Mesenchymal stem cell (in vitro differentiated cells and primary cell): ENCODE data around the gene UGT1A7.

Source experiments
- DNase-seq: peaks from one replicate; pipeline ENCODE4 v3.0.0-alpha.2; 2013
- H2AFZ ChIP-seq: one replicate; pipeline ENCODE4 v1.6.1; 2013; ENCODE audit warnings: low read depth, mild to moderate bottlenecking, control low read depth, inconsistent platforms, low read length, moderate library complexity
- H2AK5ac ChIP-seq: 2 replicates; pipeline ENCODE4 v1.6.1; 2013; ENCODE audit warnings: low read length, moderate library complexity, mild to moderate bottlenecking, inconsistent platforms; ENCODE audit not compliant: severe bottlenecking
- H2BK120ac ChIP-seq: one replicate; pipeline ENCODE4 v1.6.1; 2013; ENCODE audit warnings: low read depth, mild to moderate bottlenecking, inconsistent platforms, low read length, moderate library complexity
- H2BK12ac ChIP-seq, 2 experiments: one replicate each; pipeline ENCODE4 v1.6.1; 2013; ENCODE audit warnings: inconsistent platforms in 2 of 2, low read length in 2 of 2, mild to moderate bottlenecking in 2 of 2, moderate library complexity in 2 of 2, control low read depth in 1 of 2
- H2BK15ac ChIP-seq: one replicate; pipeline ENCODE4 v1.6.1; 2013; ENCODE audit warnings: mild to moderate bottlenecking, low read depth, inconsistent platforms; ENCODE audit not compliant: poor library complexity, severe bottlenecking
- H2BK5ac ChIP-seq: 2 replicates; pipeline ENCODE4 v1.6.1; 2013; ENCODE audit warnings: low read depth, mild to moderate bottlenecking, low read length, control low read depth, inconsistent platforms; ENCODE audit not compliant: poor library complexity, severe bottlenecking
- H3K14ac ChIP-seq, 2 experiments: one replicate each; pipeline ENCODE4 v1.6.1; 2013; ENCODE audit warnings: inconsistent platforms in 2 of 2, low read length in 2 of 2, control low read depth in 1 of 2, mild to moderate bottlenecking in 1 of 2, moderate library complexity in 1 of 2
- H3K18ac ChIP-seq, 2 experiments: one replicate each; pipeline ENCODE4 v1.6.1; 2013; ENCODE audit warnings: inconsistent platforms in 2 of 2, low read length in 2 of 2, control low read depth in 1 of 2, low read depth in 1 of 2, mild to moderate bottlenecking in 1 of 2
- H3K23ac ChIP-seq, 2 experiments: one replicate each; pipeline ENCODE4 v1.6.1; 2013; ENCODE audit warnings: inconsistent platforms in 2 of 2, low read length in 2 of 2, mild to moderate bottlenecking in 2 of 2, moderate library complexity in 2 of 2, control low read depth in 1 of 2
- H3K27ac ChIP-seq: 2 replicates; pipeline ENCODE4 v1.5.1; 2013; ENCODE audit warnings: mild to moderate bottlenecking, moderate library complexity, low read length, control low read depth, inconsistent platforms; ENCODE audit not compliant: poor library complexity, severe bottlenecking
- H3K27me3 ChIP-seq, 2 experiments: 2 replicates each; pipeline versions ENCODE4 v1.6.1 to v1.7.0; 2013; ENCODE audit warnings: low read length in 2 of 2, mild to moderate bottlenecking in 2 of 2, moderate library complexity in 2 of 2, control low read depth in 1 of 2, inconsistent platforms in 1 of 2; ENCODE audit not compliant: control insufficient read depth in 1 of 2, insufficient read depth in 1 of 2
- H3K36me3 ChIP-seq, 2 experiments: 2 replicates each; pipeline versions ENCODE4 v1.6.1 to v1.7.0; 2013; ENCODE audit warnings: low read length in 2 of 2, control low read depth in 1 of 2, inconsistent platforms in 1 of 2, low read depth in 1 of 2, mild to moderate bottlenecking in 1 of 2; ENCODE audit not compliant: insufficient read depth in 2 of 2, control insufficient read depth in 1 of 2
- H3K4ac ChIP-seq, 2 experiments: one replicate each; pipeline ENCODE4 v1.6.1; 2013; ENCODE audit warnings: inconsistent platforms in 2 of 2, low read length in 2 of 2, mild to moderate bottlenecking in 2 of 2, moderate library complexity in 2 of 2, control low read depth in 1 of 2, low read depth in 1 of 2
- H3K4me1 ChIP-seq: 2 replicates; pipeline ENCODE4 v1.6.1; 2013; ENCODE audit warnings: low read depth, low read length, control low read depth; ENCODE audit not compliant: control insufficient read depth, insufficient read depth
- H3K4me2 ChIP-seq: 2 replicates; pipeline ENCODE4 v1.6.1; 2013; ENCODE audit warnings: low read length, mild to moderate bottlenecking, inconsistent platforms; ENCODE audit not compliant: poor library complexity, severe bottlenecking
- H3K4me3 ChIP-seq, 2 experiments: 2 replicates each; pipeline versions ENCODE4 v1.5.1 to v1.7.0; 2013; ENCODE audit warnings: low read length in 2 of 2, mild to moderate bottlenecking in 2 of 2, control low read depth in 1 of 2, low read depth in 1 of 2; ENCODE audit not compliant: insufficient read depth in 1 of 2
- H3K79me1 ChIP-seq: replicated peaks from 2 replicates; pipeline ENCODE4 v1.6.1; 2013; ENCODE audit warnings: mild to moderate bottlenecking, control low read depth, low read length, inconsistent platforms; ENCODE audit not compliant: poor library complexity, severe bottlenecking
- H3K9ac ChIP-seq: 2 replicates; pipeline ENCODE4 v1.7.0; 2013; ENCODE audit warnings: mild to moderate bottlenecking, low read length, moderate library complexity
- H3K9me3 ChIP-seq: 2 replicates; pipeline ENCODE4 v1.7.0; 2013; ENCODE audit warnings: mild to moderate bottlenecking, low read length; ENCODE audit not compliant: control insufficient read depth
- H4K8ac ChIP-seq: one replicate; pipeline ENCODE4 v1.6.1; 2013; ENCODE audit warnings: inconsistent platforms, mild to moderate bottlenecking, low read length, moderate library complexity
- H4K91ac ChIP-seq: one replicate; pipeline ENCODE4 v1.6.1; 2013; ENCODE audit warnings: mild to moderate bottlenecking, low read length, inconsistent platforms
- WGBS: methylation state at CpG from one replicate; pipeline ENCODE4 v1.1.7; 2013; ENCODE audit warnings: mixed read lengths; 5-methylcytosine and 5-hydroxymethylcytosine counted together

Gene UGT1A7

DNA sequence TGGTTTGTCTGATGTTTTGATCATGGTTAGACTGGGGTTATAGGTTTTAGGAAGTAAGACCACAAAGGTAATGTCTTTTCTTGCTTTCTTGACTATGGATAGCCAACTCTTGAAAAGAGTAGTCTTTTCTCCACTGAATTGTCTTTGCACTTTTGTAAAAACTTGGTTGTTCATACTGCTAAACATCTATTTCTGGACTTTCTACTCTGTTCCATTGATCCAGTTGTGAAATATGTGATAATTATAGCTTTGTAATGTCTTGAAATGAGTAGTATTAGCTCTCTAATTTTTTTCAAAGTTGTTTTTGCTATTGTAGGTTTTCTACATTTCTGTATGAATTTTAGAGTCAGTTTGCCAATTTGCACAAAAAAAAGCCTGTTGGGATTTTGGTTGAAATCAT is 23.1 kb upstream of the UGT1A7 start:
- Histone ChIP-seq H3K9ac (no peak overlapping the region), H2BK5ac (no peak overlapping the region), H3K27ac (no peak overlapping the region), H3K79me1 (no peaks in the 10 kb centered on the region), H4K91ac (no peak overlapping the region), H4K8ac (no peak overlapping the region), H2BK12ac (no peak overlapping the region), H2AK5ac (no peak overlapping the region), H3K18ac (no peak overlapping the region), H3K4me1 (no peaks in the 10 kb centered on the region), H3K27me3 (peaks cover 2 to 5% of the 10 kb centered on the region in 2 experiments), H3K23ac (no peak overlapping the region), H3K14ac (no peak overlapping the region), H3K4ac (no peak overlapping the region), H3K4me2 (no peak overlapping the region), H2BK120ac (no peak overlapping the region), H2BK15ac (no peak overlapping the region), H3K9me3 (no peaks in the 10 kb centered on the region), H2AFZ (no peak overlapping the region), H3K36me3 (no peaks in the 10 kb centered on the region), H3K4me3 (no peak overlapping the region)
- no peak for DNase-seq

DNA sequence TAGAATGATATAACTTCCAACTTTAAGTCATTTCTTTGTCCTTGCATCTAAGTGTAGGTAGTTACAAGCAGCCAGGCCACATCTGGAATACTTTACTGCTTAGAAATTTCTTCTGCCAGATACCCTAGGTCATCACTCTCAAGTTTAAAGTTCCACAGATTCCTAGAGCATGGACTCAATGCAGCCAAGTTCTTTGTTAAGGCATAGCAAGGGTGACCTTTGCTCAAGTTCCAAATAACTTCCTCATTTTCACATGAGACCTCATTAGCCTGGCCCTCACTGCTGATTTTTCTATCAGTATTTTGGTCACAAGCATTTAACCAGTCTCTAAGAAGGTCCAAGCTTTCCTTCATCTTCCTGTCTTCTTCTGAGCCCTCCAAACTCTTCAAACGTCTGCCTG is 17.8 kb upstream of the UGT1A7 start:
- no peak overlapping the region for H3K27ac ChIP-seq
- H3K4me3 ChIP-seq: no peak overlapping the region
- no peak overlapping the region for H4K8ac ChIP-seq
- H3K9ac ChIP-seq: no peak overlapping the region
- H3K23ac ChIP-seq: no peak overlapping the region
- no peaks in the 10 kb centered on the region for H3K36me3 ChIP-seq
- peaks cover 3% of the 10 kb centered on the region for H3K9me3 ChIP-seq
- no peak overlapping the region for H2BK120ac ChIP-seq
- H2BK12ac ChIP-seq: no peak overlapping the region
- H3K18ac ChIP-seq: no peak overlapping the region
- no peak overlapping the region for H2BK15ac ChIP-seq
- H3K4me2 ChIP-seq: no peak overlapping the region
- H2AFZ ChIP-seq: no peak overlapping the region
- H2AK5ac ChIP-seq: no peak overlapping the region
- H3K27me3 ChIP-seq: no peaks in the 10 kb centered on the region
- WGBS: 14% methylated on average over 1 of the region's 1 CpG
- no peak overlapping the region for H2BK5ac ChIP-seq
- no peak overlapping the region for H3K4ac ChIP-seq
- H4K91ac ChIP-seq: no peak overlapping the region
- no peaks in the 10 kb centered on the region for H3K4me1 ChIP-seq
- H3K14ac ChIP-seq: no peak overlapping the region
- H3K79me1 ChIP-seq: no peaks in the 10 kb centered on the region
- DNase-seq: no peak

DNA sequence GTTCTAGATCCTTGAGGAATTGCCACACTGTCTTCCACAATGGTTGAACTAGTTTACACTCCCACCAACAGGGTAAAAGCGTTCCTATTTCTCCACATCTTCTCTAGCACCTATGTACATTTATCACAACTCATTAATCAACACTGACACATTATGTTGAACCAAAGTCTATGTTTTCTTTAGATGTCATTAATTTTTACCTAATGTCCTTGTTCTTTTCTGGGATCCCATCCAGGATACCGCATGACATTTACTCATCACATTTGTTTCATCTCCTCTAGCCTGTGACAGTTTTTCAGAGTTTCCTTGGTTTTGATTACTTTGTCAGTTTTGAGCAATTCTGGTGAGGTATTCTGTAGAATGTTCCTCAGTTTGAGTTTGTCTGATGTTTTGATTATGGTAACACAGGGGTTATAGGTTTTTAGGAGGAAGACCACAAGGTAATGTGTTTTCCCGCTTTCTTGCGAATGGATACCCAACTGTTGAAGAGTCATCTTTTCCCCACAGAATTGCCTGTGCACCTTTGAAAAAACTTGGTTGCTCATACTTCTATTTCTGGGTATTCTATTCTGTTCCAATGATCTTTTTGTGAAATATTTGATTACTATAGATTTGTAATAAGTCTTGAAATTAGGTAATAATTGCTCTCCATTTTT is 13.0 kb upstream of the UGT1A7 start:
- Histone ChIP-seq H2BK5ac (no peak overlapping the region), H4K91ac (no peak overlapping the region), H3K4me2 (no peak overlapping the region), H3K27ac (no peak overlapping the region), H3K4me3 (no peak overlapping the region), H4K8ac (no peak overlapping the region), H3K9ac (no peak overlapping the region), H3K9me3 (peaks cover 3% of the 10 kb centered on the region), H3K18ac (no peak overlapping the region), H3K14ac (no peak overlapping the region), H3K23ac (no peak overlapping the region), H2AFZ (no peak overlapping the region), H2BK12ac (no peak overlapping the region), H2BK120ac (no peak overlapping the region), H3K36me3 (no peaks in the 10 kb centered on the region), H2AK5ac (no peak overlapping the region), H3K27me3 (no peaks in the 10 kb centered on the region), H3K4ac (no peak overlapping the region), H2BK15ac (no peak overlapping the region), H3K79me1 (no peaks in the 10 kb centered on the region), H3K4me1 (no peaks in the 10 kb centered on the region)
- no peak for DNase-seq
- 92% methylated on average over 3 of the region's 4 CpGs for WGBS

DNA sequence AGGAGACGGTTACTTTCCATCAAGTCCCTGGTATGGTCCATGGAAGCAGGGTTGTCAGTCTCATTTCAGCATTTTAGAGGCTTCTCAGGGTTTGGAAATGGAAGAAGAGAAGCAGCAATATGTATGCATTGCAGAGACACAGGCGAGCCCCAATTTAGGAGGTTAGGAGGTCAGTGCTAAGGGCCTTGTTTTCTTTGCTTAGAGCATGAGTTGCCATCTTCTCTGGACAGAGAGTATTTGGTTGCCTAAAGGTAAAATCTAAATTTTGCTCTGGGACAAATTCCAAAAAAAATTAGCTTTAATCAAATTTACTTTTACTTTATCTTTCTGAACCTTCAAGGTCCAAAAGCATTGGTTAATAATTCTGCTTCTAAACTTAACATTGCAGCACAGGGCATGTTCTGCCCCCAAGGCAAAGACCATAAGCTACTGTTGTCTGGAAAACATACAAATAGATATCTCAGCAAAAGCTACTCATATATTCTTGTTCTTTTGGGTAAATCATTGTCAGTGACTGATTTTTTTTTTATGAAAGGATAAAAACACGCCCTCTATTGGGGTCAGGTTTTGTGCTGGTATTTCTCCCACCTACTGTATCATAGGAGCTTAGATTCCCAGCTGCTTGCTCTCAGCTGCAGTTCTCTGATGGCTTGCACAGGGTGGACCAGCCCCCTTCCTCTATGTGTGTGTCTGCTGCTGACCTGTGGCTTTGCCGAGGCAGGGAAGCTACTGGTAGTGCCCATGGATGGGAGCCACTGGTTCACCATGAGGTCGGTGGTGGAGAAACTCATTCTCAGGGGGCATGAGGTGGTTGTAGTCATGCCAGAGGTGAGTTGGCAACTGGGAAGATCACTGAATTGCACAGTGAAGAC is 10.2 kb upstream of the UGT1A7 start, which contains the start of gene UGT1A9:
Gene UGT1A9, plus strand, starts transcription at position 609 of the 872 bp plus-strand sequence. Its CDS starts 37 bp downstream, at position 646.
- H2BK15ac ChIP-seq: no peak within 1 kb of the TSS
- H3K27ac ChIP-seq: no peak within 1 kb of the TSS
- H3K4me1 ChIP-seq: no peaks in the 10 kb centered on the region
- no peak within 1 kb of the TSS for H3K4me2 ChIP-seq
- H3K23ac ChIP-seq: no peak within 1 kb of the TSS
- DNase-seq: no peak
- no peak within 1 kb of the TSS for H3K4ac ChIP-seq
- no peak within 1 kb of the TSS for H3K9ac ChIP-seq
- no peak within 1 kb of the TSS for H2AFZ ChIP-seq
- 67% methylated on average over 5 of the region's 5 CpGs for WGBS
- H3K14ac ChIP-seq: no peak within 1 kb of the TSS
- no peaks in the 10 kb centered on the region for H3K9me3 ChIP-seq
- H3K18ac ChIP-seq: no peak within 1 kb of the TSS
- H3K27me3 ChIP-seq: no peaks in the 10 kb centered on the region
- no peak within 1 kb of the TSS for H2BK120ac ChIP-seq
- no peaks in the 10 kb centered on the region for H3K79me1 ChIP-seq
- no peak within 1 kb of the TSS for H3K4me3 ChIP-seq
- no peak within 1 kb of the TSS for H2BK5ac ChIP-seq
- H2AK5ac ChIP-seq: no peak within 1 kb of the TSS
- H2BK12ac ChIP-seq: no peak within 1 kb of the TSS
- H3K36me3 ChIP-seq: no peaks in the 10 kb centered on the region
- no peak within 1 kb of the TSS for H4K8ac ChIP-seq
- no peak within 1 kb of the TSS for H4K91ac ChIP-seq
